GM12878 (cell line): ENCODE results near the gene FBRSL1.
"Not testable (repeated sequence)": the region's sequence is repeated elsewhere in the genome, so short reads cannot be mapped to it uniquely, and the experiment has no call there.

Experiments used
- BHLHE40 ChIP-seq, 2 experiments: fragments of 450-650 bp in 1 of 2; IDR thresholded peaks; 2 replicates each; pipeline ENCODE4 v1.6.1; 2011 to 2017; ENCODE audit warnings: low read depth in 2 of 2, borderline replicate concordance in 1 of 2, improper control_type of control experiment in 1 of 2, low read length in 1 of 2, mild to moderate bottlenecking in 1 of 2
- POLR2AphosphoS5 ChIP-seq: IDR thresholded peaks from 2 replicates; pipeline ENCODE4 v1.6.1; 2011; ENCODE audit warnings: mild to moderate bottlenecking, low read length, inconsistent platforms
- ZBED1 ChIP-seq: IDR thresholded peaks from 2 replicates; pipeline ENCODE4 v1.6.1; 2016; ENCODE audit warnings: borderline replicate concordance
- ZNF24 ChIP-seq: fragments of 450-650 bp; IDR thresholded peaks from 2 replicates; pipeline ENCODE4 v1.6.1; 2017; ENCODE audit warnings: antibody characterized with exemption, mild to moderate bottlenecking
- TF ChIP-seq, protein P1 (sequence below), 3 experiments: IDR thresholded peaks in 2 of 3; conservative IDR thresholded peaks in 1 of 3; 2 replicates each; pipeline ENCODE4 v1.5.1; 2011; ENCODE audit warnings: low read depth in 3 of 3, low read length in 3 of 3, mild to moderate bottlenecking in 3 of 3, control low read depth in 2 of 3, moderate library complexity in 2 of 3, inconsistent platforms in 1 of 3, mixed read lengths in 1 of 3; ENCODE audit not compliant: control insufficient read depth in 2 of 3, insufficient read depth in 1 of 3; ENCODE audit errors: extremely low read depth in 1 of 3

DNA sequence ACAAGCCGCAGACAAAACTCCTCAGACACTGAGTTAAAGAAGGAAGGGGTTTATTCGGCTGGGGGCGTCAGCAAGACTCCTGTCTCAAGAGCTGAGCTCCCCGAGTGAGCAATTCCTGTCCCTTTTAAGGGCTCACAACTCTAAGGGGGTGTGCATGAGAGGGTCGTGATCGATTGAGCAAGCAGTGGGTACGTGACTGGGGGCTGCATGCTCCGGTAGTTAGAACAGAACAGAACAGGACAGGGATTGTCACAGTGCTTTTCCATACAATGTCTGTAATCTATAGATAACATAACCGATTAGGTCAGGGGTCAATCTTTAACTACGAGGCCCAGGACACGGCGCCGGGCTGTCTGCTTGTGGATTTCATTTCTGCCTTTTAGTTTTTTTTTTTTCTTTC is 49.5 kb upstream of the FBRSL1 start:
- TF ChIP-seq, protein P1, sequence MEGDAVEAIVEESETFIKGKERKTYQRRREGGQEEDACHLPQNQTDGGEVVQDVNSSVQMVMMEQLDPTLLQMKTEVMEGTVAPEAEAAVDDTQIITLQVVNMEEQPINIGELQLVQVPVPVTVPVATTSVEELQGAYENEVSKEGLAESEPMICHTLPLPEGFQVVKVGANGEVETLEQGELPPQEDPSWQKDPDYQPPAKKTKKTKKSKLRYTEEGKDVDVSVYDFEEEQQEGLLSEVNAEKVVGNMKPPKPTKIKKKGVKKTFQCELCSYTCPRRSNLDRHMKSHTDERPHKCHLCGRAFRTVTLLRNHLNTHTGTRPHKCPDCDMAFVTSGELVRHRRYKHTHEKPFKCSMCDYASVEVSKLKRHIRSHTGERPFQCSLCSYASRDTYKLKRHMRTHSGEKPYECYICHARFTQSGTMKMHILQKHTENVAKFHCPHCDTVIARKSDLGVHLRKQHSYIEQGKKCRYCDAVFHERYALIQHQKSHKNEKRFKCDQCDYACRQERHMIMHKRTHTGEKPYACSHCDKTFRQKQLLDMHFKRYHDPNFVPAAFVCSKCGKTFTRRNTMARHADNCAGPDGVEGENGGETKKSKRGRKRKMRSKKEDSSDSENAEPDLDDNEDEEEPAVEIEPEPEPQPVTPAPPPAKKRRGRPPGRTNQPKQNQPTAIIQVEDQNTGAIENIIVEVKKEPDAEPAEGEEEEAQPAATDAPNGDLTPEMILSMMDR (IDR thresholded peaks at IDR 0.05 in 2 of 3, conservative IDR thresholded peaks at IDR 0.05 in 1 of 3; ENCODE audit: control insufficient read depth in 2 of 3, extremely low read depth in 1 of 3, insufficient read depth in 1 of 3, low read depth in 3 of 3, low read length in 3 of 3), result not testable (repeated sequence)
- TF ChIP-seq BHLHE40 (IDR thresholded peaks at IDR 0.05; ENCODE audit: borderline replicate concordance in 1 of 2, low read depth in 2 of 2, low read length in 1 of 2); POLR2AphosphoS5; ZNF24; ZBED1: not testable (repeated sequence)
